Spleen (tissue), 7 donors: ENCODE results near the gene SDK2.

Experiments used
- POLR2AphosphoS5 ChIP-seq, 3 donors: sonication (generic); formaldehyde crosslinking; IDR thresholded peaks; one replicate each; pipeline ENCODE4 v1.5.1; 2017; ENCODE audit warnings: antibody characterized with exemption in 3 of 3
- TF ChIP-seq, protein P1 (sequence below), 11 experiments: fragments of 200-600 bp in 7 of 11; fragments of 450-650 bp in 4 of 11; sonication (generic) in 4 of 11; IDR thresholded peaks in 8 of 11; conservative IDR thresholded peaks in 3 of 11; 1 replicate in 7 of 11; 2 replicates in 4 of 11; pipeline versions ENCODE4 v1.4.0 to v1.8.0; 2016 to 2021; ENCODE audit warnings: antibody characterized with exemption in 11 of 11, inconsistent platforms in 4 of 11, mild to moderate bottlenecking in 1 of 11
- donor health status: DM: no; HTN: no; CAD: no; lungs with moderate emphysema.
- donor health status: DM: no; HTN: no; CAD: no.
- donor health status: DM: no; HTN: no; CAD: no.

DNA sequence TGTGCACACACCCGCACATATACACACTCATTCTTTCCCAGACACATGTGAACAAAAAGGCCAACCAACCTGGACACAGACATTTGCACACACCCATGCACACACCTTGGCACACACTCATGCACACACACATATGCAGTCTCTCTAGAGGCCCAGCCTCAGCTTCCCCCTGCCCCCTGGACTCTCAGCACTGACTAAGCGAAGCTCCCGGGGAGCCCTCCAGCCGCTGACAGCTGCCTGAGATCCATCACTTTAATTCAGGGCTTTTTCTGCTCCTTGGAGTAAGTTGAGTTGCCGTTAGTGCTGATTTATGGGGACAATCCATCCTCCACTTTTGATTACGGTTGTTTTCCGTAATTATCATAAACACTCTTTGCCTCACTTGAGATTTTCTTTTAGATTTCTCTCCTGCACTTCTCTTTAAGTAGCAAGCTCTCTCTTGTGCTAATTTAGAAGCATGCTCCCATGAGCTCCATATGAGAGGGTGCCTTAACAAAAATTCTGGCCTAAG is 173.9 kb downstream of the SDK2 start:
- TF ChIP-seq, protein P1, sequence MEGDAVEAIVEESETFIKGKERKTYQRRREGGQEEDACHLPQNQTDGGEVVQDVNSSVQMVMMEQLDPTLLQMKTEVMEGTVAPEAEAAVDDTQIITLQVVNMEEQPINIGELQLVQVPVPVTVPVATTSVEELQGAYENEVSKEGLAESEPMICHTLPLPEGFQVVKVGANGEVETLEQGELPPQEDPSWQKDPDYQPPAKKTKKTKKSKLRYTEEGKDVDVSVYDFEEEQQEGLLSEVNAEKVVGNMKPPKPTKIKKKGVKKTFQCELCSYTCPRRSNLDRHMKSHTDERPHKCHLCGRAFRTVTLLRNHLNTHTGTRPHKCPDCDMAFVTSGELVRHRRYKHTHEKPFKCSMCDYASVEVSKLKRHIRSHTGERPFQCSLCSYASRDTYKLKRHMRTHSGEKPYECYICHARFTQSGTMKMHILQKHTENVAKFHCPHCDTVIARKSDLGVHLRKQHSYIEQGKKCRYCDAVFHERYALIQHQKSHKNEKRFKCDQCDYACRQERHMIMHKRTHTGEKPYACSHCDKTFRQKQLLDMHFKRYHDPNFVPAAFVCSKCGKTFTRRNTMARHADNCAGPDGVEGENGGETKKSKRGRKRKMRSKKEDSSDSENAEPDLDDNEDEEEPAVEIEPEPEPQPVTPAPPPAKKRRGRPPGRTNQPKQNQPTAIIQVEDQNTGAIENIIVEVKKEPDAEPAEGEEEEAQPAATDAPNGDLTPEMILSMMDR (IDR thresholded peaks at IDR 0.05 in 8 of 11, conservative IDR thresholded peaks at IDR 0.05 in 3 of 11), result no peak
- TF ChIP-seq POLR2AphosphoS5 (IDR thresholded peaks at IDR 0.05), result no peak
